HFF-Myc (cell line): ENCODE measurements around the gene THSD7B.
"Not testable (repeated sequence)": the region's sequence is repeated elsewhere in the genome, so short reads cannot be mapped to it uniquely, and the experiment has no call there.

ENCODE experiments used
- DNase-seq: peaks from one replicate; pipeline ENCODE4 v3.0.0-alpha.2; 2011; ENCODE audit warnings: low read depth; ENCODE audit errors: extremely low read depth
- H3K4me3 ChIP-seq: replicated peaks from 2 replicates; pipeline ENCODE4 v1.5.1; 2011; ENCODE audit warnings: low read depth, mild to moderate bottlenecking, control low read depth, low read length
- CTCF ChIP-seq: IDR thresholded peaks from 2 replicates; pipeline ENCODE4 v1.5.1; 2012; ENCODE audit warnings: mild to moderate bottlenecking, low read depth, low read length, control low read depth; ENCODE audit errors: missing control alignments

THSD7B gene

GRCh38 chr2:136962105-136962725 lies 196.9 kb downstream of the THSD7B start:
- TF ChIP-seq CTCF = no peak
- no peak overlapping the region for H3K4me3 ChIP-seq
- no peak for DNase-seq

- no peak for TF ChIP-seq CTCF
- no peak overlapping the region for H3K4me3 ChIP-seq
- DNase-seq = no peak
These were observed 201.1 kb downstream of the THSD7B start for GRCh38 chr2:136966485-136966884.

GRCh38 chr2:136980303-136980702 lies 215.0 kb downstream of the THSD7B start:
- no peak for DNase-seq
- no peak overlapping the region for H3K4me3 ChIP-seq
- no peak for TF ChIP-seq CTCF

- H3K4me3 ChIP-seq, DNase-seq: not testable (repeated sequence)
These were observed 216.3 kb downstream of the THSD7B start for GRCh38 chr2:136981689-136982088.

- DNase-seq = no peak
- no peak for TF ChIP-seq CTCF
- no peak overlapping the region for H3K4me3 ChIP-seq
These were observed 219.7 kb downstream of the THSD7B start for GRCh38 chr2:136985044-136985443.

GRCh38 chr2:136986605-136987221 lies 221.4 kb downstream of the THSD7B start:
- no peak for TF ChIP-seq CTCF
- H3K4me3 ChIP-seq = no peak overlapping the region
- no peak for DNase-seq

- no peak for TF ChIP-seq CTCF
- H3K4me3 ChIP-seq = no peak overlapping the region
- no peak for DNase-seq
These were observed 225.0 kb downstream of the THSD7B start for GRCh38 chr2:136990316-136990715.
